Activated CD4-positive, alpha-beta T cell treated with anti-CD3 and anti-CD28 coated beads, Interleukin-2, amount 50 U/mL, for 16 hours (primary cell): Measurements from ENCODE around the gene ITGA8.
"Not testable (repeated sequence)": the region's sequence is repeated elsewhere in the genome, so short reads cannot be mapped to it uniquely, and the experiment has no call there.

Source experiments
- DNase-seq: peaks from one replicate; pipeline ENCODE4 v3.0.0-alpha.2; 2020

The ITGA8 gene

DNA sequence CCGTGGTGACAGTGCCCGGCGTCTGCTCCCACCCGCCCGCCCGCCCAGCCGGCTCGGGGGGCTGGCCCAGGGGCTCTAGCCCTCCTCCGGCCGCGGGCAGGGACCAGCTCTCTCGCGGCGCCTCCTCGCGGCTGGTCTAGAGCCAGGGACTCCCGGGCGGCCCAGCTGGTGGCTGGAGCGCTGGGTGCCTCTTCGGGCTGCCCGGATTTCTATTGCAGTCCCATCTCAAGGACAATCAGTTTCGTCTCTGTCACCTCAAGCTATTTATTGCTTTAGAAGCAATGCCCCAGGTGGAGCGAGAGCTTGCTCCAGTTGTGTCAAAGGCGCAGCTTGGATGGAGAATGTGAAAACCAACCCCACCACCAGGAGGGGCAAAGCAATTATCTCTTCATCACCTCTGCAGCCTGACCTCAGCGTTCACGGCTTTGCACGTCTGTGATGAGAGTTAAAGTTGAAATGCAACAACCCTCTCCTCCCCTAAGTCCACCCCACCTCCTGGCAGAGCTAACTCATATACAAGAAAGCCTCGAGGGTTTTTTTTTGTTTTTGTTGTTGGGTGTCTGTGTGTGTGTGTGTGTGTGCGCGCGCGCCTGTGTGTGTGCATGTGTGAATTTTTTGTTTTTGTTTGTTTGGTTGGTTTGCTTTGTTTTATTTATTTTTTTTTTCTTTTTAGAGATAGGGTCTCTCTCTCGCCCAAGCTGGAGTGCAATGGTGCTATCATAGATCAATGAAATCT, at the start of gene ITGA8:
Gene ITGA8 (minus strand): TSS at position 24 of the 736 bp plus-strand sequence. CDS start 151 bp downstream, outside the sequence.
- DNase-seq, result peak; percentile 18

DNA sequence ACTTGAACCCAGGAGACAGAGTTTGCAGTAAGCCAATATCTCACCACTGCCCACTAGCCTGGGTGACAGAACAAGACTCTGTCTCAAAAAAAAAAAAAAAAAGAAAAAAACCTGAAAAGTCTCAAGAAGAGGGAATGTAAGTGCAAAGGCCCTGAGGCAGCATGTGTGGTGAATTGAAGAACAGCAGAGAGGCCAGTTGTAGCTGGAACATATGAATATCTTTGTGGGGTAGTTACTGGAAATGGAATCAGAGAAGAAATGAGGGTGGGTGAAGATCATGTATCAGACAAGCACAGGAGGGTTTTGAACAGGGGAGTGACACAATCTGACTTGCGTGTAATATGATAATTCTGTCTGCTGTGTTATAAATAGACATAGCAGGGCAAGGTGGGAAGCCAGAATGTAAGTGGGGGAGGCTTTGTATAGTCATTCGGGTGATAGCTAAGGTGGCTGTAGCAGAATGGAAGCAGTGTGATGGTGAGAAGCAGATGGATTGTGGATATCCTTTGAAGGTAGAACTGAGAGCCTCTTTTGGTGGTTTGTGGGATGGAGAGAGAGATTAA, 45.3 kb upstream of the ITGA8 start:
- no peak for DNase-seq

DNA sequence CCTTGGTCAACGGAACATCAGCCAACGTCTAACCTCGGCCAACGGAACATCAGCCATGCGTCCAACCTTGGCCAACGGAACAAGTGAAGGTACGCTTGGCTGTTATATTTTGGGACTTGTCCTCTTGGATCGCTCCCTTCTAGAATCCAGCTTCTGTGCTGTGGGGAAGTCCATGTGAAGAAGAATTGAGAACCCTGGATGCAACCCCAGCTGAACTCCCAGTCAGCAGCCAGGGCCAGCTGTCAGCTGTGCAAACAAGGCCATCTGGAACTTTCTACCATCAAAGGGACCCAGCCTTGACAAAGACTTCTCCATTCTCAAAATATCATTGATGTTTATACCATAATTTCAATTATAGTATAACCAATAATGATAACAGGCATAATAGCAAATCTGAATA, 43.3 kb upstream of the ITGA8 start:
- DNase-seq, result no peak

DNA sequence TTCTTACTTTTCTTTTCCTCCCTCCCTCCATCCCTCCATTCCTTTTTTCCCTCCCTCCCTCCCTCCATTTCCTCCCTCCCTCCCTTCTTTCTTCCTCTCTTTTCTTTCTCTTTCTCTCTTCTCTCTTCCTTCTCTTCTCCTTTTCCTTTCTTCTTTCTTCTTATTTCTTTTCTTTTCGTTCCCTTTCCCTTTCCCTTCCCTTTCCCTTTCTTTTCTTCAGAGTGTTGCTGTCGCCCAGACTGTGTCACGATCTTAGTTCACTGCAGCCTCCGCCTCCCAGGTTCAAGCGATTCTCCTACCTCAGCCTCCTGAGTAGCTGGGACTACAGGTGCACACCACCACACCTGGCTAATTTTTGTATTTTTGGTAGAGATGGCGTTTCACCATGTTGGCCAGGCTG, 42.5 kb upstream of the ITGA8 start:
- DNase-seq, result not testable (repeated sequence)

DNA sequence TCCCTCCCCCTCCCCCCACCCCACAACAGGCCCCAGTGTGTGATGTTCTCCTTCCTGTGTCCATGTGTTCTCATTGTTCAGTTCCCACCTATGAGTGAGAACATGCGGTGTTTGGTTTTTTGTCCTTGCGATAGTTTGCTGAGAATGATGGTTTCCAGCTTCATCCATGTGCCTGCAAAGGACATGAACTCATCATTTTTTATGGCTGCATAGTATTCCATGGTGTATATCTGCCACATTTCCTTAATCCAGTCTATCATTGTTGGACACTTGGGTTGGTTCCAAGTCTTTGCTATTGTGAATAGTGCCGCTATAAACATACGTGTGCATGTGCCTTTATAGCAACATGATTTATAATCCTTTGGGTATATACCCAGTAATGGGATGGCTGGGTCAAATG, 41.5 kb upstream of the ITGA8 start:
- DNase-seq, result not testable (repeated sequence)

DNA sequence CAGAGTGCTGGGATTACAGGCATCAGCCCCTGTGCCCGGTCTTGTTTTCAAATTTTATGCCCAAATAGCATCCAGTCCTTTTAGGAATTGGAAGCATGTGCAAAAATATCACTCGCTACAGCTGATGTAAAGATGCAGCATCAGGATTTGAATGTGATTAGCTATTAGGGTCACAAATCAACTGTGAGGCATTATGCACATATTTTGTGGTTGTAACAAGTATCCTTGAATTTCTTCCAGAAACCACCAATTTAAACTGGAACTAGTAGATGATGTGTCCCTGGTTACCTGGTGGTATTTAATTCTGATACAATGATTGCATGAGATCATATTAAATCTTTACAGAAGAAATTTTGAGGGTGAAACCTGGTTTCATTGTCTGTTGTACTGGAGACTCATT, 41.0 kb upstream of the ITGA8 start:
- no peak for DNase-seq

DNA sequence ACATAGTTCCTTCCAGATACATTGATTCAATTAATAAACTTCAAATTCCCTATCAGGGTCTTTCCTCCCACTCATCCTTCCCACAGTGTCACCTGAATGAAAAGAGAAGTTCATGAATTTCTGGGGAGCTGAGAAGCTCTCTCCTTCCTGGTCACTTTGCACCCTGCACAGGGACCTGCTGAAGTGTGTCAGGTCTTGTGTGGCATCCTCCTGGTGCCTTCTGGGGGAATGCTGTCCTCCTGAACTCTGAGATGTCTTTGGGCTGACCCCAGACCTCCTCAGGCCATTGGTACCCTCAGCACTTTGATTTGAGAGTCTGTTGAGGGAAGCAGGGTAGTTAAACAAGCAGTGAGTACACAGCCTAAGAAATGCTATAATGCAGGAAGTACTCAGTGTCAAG, 39.5 kb upstream of the ITGA8 start:
- no peak for DNase-seq

DNA sequence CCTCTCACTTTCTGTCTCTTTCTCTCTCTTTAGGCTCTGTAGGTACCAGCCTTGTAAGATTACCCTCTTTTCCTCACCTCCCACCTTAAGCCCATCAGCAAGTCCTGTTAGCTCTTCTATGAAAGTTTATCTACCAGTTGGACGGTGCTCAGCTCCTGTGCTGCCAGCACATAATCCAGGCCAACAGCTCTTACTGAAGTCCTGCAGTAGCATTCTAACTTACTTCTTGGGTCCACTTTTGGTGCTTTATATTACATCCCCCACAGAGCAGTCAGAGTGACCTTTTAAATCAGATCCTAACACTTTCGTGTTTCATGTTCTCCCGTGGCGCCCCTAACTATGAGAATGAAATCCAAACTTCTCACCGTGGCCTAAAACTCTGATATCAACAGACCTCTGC, 38.9 kb upstream of the ITGA8 start:
- DNase-seq, result no peak

DNA sequence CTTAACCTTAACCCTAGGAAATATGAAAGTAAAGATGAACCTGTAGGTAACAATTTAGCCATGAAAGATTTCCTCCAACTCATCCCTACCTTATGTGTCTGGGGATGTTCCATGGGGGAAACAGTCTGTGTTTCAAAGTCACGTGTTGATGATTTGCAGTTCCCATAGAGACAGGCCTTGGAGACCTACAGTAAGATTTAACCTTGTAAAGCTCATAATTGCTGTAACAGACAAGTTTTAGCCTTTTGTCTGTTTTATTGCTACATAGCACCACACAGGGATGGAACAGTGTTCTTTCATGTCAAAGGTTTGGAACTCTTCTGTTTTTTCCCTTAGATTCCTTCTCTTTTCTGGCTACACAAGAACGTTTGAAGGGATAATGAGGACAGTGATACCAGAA, 35.2 kb upstream of the ITGA8 start:
- no peak for DNase-seq

DNA sequence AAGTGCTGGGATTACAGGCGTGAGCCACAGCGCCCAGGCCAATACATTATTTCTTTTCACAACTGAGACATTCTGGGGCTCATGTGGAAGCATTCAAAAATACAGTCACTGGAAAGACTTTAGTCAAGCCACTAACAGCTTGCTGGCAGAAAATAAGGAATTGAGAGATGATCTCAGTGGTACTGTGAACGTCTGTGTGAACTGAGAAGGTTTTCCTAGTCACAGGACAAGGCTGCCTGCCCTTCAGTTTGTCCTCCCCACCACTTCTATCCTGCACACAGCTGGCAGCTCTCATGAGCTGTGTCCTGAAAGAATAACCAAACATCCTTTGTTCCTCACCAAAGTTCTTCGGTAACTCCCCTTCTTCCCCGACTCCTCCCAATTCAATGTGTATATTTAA, 31.3 kb upstream of the ITGA8 start:
- DNase-seq, result no peak

DNA sequence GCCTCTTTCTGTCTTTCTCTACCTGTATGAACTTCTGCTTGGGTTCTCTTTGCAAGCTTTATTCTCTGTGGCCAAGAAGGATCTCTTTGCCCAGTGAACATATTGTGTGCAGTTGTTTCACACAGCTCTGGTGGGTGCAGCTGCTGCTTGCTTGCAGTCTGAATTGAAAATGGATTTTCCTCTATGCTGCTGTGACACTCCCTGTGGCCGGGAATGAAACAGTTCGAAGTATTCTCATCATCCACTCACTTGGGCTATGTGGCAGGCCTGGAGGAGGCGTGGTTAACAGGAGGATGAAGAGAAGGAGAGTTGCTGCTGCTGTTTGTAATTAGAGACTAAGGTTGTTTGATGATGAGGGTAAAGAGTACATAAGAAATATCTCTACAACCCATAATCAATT, 28.4 kb upstream of the ITGA8 start:
- no peak for DNase-seq

DNA sequence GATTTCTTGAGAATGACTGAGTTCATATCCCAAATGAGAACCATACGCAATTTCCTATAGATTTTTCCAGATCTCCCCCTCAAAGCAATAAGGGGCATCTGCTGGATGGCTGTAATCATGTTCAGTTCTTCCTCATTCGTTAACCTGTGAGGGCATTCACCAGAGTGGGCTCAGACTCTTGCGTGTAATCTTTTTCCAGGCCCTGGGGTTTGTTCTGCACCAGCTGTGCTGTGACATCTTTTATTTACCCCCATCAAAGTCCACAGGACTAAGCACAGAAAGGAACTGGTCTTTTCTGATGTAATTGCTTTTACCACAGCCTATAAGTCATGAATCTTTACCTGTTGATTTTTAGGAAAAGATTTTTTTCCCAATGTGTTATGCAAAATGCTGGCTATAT, 27.9 kb upstream of the ITGA8 start:
- DNase-seq, result no peak

DNA sequence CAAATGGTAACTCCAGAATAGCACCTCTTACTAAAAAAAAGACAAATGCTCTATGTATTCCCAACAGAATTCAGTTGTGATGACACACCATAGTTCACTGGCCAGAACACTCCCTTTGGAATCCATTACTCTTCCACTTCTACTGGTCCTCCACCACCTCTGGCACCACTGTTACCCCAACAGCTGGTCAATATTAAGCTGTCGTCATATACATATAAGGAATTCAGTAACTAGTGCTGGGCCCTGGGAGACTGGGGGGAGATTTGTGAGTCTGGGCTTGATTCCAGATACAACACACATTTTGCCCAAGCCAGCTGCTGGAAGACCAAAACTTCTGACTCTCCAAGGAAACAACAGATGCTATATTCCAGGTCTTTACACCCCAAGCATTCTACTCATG, 26.0 kb upstream of the ITGA8 start:
- no peak for DNase-seq

DNA sequence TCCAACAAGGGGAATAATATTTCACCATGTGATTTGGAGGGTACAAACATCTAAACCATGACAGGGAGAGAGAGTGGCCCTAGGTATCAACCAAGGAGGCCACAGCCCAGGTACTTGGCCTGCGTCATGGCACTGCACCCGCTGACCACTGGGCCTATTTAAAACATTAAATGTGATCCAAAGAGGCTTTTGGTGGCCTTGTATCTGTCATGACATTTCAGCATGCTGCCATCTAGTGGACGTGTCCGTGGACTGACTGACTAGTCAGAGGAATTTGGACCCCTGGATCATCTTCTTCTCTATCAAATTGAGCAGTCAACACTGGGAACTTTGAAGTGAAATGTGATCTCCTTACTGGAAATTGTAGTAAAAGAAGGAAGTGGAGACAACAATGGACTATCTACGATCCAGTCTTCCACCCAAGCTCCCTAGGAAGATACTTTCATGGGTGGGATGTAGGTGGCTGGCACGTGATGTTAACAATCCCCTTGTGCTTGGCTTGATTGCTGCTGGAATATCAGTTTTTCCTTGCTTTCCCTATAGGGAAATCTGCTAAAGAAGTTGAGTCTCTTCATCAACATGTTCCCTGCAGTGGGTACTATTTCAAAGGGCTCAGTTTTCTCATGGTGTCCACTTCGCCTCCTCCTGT, 24.6 kb upstream of the ITGA8 start:
- DNase-seq, result peak; percentile 56

DNA sequence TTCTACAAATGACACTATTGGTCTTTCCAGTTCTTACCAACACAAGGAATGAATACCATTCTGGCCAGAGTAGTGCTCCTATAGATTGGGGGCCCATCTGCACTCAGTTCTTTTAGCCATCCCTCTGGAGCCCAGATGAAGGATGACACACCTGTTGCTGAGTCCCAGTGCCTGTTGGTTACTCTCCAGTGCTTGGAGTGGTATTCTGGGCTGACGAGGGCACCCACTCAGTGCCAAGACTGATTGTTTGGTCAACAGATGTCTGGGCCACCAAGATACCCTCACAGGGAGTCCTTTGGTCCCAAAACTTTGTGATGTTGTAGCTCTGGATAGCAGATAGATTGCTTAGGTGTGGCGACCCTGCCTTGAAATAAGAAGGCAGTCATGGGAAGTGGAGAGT, 23.7 kb upstream of the ITGA8 start:
- DNase-seq, result no peak

DNA sequence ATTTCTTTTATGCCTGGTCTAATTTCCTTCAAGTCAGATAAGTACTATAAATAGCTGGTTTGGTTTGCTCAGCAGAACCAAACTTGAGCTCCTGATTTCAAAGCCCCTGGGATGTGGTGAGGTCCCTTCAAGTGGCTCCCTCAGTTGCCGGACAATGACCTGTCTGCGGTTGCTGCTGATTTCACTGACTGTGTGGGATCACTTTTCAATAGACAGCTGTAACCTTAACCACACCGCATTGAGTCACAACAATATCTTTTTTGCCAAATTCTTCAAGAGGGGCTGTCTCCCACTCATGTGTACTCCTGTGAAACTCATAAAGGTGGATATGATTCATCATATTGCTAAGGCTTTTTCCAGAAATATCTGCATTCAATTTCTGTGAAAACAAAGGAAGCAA, 23.1 kb upstream of the ITGA8 start:
- no peak for DNase-seq

DNA sequence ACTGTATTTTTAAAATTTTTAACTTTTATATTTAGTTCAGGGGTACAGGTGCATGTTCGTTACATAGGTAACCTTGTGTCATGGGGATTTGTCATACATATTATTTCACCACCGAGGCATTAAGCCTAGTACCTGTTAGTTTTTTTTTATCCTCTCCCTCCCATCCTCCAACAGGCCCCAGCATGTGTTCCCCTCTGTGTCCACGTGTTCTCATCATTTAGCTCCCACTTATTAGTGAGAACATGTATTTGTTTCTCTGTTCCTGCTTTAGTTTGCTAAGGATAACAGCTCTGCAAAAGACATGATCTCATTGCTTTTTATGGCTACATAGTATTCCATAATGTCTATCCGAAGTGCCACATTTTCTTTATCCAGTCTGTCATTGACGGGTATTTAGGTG, 22.4 kb upstream of the ITGA8 start:
- no peak for DNase-seq

DNA sequence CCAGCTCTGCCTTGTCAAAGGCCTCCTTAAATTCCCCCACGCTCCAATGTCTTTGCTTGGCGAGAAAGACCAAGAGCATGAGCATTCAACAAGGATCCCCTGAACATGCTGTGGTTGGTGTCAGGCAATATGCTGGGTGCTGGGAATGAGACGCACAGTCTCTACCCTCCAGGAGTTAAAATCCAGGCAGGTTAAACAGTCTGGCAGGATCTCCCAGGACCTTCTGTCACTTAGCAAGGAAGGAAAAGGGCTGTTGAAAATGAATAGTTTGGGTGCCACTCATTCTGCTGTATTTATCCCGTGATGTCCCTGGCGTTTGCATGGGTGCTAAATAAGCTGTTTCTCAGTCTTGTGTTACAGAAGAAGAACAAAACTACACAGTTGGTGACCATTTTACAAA, 21.9 kb upstream of the ITGA8 start:
- DNase-seq, result no peak

DNA sequence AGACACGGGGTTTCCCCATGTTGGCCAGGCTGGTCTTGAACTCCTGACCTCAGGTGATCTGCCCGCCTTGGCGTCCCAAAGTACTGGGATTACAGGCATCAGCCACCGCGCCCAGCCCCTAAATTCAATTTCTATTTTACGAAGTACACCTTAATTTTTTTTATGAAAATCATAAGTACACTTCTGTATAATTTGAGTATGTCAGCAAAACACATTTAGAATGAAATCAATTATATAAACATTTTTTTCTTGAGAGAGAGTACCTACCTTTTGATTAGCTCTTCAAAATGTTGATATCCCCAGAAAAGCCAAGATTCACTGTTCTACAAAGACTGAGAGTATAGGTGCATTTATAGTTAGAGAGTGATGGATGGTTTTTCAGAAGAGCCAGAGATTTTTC, 20.5 kb upstream of the ITGA8 start:
- no peak for DNase-seq

DNA sequence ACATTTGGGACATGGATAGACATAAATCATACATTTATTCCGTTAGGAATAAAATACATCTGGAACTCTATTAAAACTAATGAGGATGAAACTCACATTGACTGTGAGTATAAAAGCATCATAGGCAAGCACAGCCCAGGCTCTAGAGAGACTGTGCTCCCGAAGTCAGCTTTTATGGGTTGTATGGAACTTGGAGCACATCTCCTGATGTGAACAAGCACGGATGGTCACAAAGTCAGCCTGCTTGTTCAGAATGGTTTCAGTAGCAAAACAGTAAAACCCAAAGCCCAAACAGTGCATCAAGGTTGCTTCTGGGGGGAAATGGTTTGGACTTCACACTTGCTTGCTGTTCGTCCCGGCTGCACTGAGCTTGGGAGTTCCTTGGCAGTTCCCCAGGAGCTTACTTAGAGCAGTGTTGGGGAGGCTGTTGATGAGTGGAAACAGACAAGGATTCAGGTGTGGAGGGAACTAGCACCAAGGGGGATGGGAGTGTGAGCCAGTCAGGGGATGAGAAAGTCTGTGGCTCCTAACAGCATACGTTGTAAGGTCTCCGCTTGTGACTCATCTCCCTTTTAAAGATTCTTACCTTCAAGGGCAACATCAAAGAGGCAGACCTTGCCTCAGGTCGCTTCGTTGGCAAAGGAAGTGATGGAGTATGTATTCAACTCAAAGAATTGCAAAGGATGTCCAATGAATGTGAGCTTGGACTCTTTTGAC, 19.7 kb upstream of the ITGA8 start:
- no peak for DNase-seq

DNA sequence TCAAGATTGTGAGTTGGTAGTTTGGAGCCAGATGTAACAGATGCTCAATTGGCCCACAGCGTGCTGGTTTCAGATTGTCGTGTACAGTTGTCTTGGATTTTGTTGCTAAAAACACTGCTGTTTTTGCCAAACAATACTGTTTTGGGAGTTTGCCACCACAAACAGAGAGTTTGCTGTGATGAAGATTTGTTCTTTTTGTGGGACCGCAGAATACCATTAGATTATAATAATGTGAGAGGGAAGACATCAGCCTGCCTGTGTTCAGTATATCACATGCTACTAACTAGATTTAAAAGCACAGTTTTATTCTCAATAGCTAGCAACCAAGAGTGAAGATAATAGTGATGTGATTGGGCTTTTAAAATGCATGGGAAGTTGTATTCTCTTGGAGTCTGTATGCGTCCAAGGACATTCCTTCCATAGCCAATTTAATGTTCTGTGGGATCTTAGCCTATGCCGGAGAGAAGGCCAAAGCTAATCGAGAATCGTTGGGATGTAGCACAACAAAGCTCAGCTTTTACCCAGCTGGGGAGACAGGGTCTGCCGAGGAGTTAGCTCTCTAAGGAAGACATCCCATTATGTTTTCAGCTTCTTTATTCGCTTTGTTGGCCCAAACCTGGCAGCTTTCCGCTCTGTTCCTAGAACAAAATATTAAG, 18.7 kb upstream of the ITGA8 start:
- DNase-seq, result no peak

DNA sequence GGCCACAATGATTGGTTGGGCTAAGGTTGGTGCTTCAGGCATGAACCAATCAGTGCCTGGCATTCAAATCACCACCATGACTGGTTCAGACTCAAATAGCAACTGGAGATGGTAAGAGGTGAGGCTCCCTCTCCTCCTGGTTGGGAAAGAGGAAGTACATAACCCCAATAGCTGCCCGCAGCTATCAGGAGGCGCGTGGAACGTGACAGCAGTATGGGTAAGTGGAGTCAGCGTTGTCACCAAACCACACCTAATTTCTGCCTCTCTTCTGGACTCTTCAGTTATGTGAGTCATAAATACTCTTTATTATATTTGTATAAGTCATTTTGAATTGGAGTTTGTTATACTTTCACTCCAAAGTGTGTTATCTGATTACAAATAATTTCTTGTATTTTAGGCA, 17.9 kb upstream of the ITGA8 start:
- no peak for DNase-seq

DNA sequence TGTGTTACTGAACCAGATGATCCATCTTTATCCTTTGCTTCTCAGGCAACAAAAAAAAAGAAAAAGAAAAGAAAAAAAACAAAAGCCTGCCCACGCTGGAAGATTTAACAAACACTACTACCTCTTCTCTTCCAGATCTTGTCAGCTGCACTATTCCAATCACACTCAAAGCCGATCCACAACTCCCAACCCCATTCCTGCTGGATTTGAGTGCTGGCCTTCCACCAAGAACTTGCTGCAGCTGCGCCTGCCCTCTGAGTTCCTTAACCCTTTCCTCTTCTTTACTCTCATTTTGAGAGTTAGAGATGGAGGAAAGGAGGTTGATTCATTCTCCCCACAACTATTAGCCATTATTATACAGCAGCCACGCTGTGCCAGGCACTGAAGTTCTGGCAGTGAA, 16.0 kb upstream of the ITGA8 start:
- no peak for DNase-seq
